ENCODE measurements around the gene DIP2C. TPM values are rescaled to one million over a fixed set of nuclear protein-coding genes. Genes with fewer than 3 reads are reported as not detected.

The DIP2C gene
- total and polyA plus RNA-seq, 7 experiments from 2014 or later: 1.1 to 8.7 (median 4.5) TPM

DNA sequence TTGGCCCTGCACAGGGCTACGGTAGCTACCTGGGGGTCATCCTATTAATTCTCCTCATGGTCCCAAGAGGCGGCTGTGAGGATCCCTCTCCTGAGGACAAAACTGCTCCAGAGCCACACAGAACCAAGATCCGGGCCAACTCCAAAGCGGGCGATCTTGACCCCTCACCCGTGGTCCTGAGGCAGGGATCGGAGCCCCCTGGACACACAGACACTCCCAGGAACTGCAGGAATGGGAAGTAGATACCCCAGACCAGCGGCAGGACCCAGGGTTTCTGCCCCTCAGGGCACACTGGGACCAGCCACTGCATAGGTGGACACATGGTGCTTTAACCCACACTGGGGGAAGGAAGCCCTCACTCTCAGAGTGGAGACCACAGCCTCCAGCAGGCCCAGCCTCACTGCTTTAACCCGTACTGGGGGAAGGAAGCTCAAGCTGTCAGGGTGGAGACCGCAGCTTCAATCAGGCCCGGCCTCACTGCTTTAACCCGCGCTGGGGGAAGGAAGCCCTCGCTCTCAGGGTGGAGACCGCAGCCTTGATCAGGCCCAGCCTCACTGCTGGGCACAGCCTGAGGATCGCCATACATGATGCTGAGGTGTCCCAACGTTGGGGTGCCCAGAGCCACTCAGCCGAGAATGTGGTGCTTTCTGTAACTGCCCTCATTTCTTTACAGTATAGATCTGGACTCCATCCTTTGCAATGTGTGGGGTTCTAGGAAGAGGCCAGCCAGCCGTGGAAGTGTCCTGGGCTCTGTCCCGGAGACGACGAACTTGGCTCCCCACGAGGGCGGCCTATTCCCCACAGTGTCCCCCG is 60.1 kb downstream of the DIP2C start:
- Histone ChIP-seq H3K9me3 (ENCODE audit: control insufficient read depth in 2 of 3, low read length in 3 of 3) (no peaks in the 10 kb centered on the region), H3K27ac (ENCODE audit: low read depth, low read length) (no peak overlapping the region), H3K36me3 (ENCODE audit: control insufficient read depth in 2 of 3, insufficient read depth in 3 of 3, low read length in 3 of 3) (no peaks in the 10 kb centered on the region), H3K4me1 (ENCODE audit: control insufficient read depth in 2 of 2, insufficient read depth in 2 of 2, low read length in 2 of 2) (no peaks in the 10 kb centered on the region), H3K4me3 (ENCODE audit: low read length) (no peak overlapping the region), H3K27me3 (ENCODE audit: control insufficient read depth in 2 of 2, insufficient read depth in 2 of 2, low read length in 2 of 2) (no peaks in the 10 kb centered on the region)
- no peaks in the 10 kb centered on the region for H3K36me3 Mint-ChIP-seq
- H3K9me3 Mint-ChIP-seq: peaks cover 0 to 2% (median 0%) of the 10 kb centered on the region in 11 donors
- H3K27ac Mint-ChIP-seq: no peak overlapping the region
- CTCF ChIA-PET: no interaction called here
- ATAC-seq: peak; percentile 39
- intact Hi-C loops (cut with micrococcal nuclease): no loop called here
- POLR2A ChIA-PET: interaction anchor here (0.7 kb wide), 1 partner anchor 470 kb away, joined by 3 read pairs; no protein-coding TSS in a partner anchor
- peaks cover 0 to 12% (median 4%) of the 10 kb centered on the region in 7 donors for H3K4me1 Mint-ChIP-seq
- H3K4me3 Mint-ChIP-seq: no peak overlapping the region
- peaks cover 9 to 34% (median 21%) of the 10 kb centered on the region in 5 donors for H3K27me3 Mint-ChIP-seq
- no peak for DNase-seq

DNA sequence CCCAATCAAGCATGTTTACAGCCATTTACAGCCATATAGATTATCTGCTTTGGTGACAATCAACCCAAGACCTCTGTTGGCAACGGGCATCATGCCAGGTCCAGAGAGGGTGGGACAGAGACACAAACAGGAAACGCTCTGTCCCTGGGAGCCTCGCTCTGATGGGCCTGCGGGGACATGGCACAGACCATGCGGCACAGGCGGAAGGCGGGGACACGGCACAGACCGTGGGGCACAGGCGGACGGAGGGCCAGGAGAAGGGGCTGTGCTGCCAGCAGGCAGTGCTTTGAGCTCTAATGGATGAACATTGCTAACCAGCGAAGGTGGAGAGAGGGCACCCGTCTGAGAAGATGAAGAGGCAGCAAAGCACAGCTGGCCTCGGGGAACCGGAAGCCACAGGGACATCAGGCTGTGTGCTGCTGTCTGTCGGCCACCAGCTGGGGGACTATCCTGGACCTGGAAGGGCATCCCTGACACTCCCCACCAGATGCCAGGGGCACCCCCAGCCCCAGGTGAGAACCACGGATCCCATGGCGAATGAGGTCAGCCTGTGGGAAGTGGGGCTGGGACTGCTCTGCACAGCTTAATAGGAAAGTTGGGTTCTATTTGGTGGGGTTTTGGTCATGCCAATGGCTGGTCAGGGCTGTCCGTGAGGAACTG is 61.0 kb downstream of the DIP2C start:
- no peak overlapping the region for H3K27ac ChIP-seq (ENCODE audit: low read depth, low read length)
- intact Hi-C loops (cut with micrococcal nuclease): no loop called here
- H3K36me3 ChIP-seq (ENCODE audit: control insufficient read depth in 2 of 3, insufficient read depth in 3 of 3, low read length in 3 of 3): no peaks in the 10 kb centered on the region
- H3K9me3 ChIP-seq (ENCODE audit: control insufficient read depth in 2 of 3, low read length in 3 of 3): no peaks in the 10 kb centered on the region
- DNase-seq: no peak
- H3K4me1 ChIP-seq (ENCODE audit: control insufficient read depth in 2 of 2, insufficient read depth in 2 of 2, low read length in 2 of 2): no peaks in the 10 kb centered on the region
- no peaks in the 10 kb centered on the region for H3K27me3 ChIP-seq (ENCODE audit: control insufficient read depth in 2 of 2, insufficient read depth in 2 of 2, low read length in 2 of 2)
- Mint-ChIP-seq H3K4me3 (no peak overlapping the region), H3K36me3 (no peaks in the 10 kb centered on the region), H3K9me3 (peaks cover 0 to 2% (median 0%) of the 10 kb centered on the region in 11 donors), H3K27me3 (peaks cover 5 to 27% (median 21%) of the 10 kb centered on the region in 5 donors), H3K4me1 (peaks cover 0 to 12% (median 4%) of the 10 kb centered on the region in 7 donors), H3K27ac (no peak overlapping the region)
- POLR2A ChIA-PET: interaction anchor here (0.7 kb wide), 1 partner anchor 469 kb away, joined by 3 read pairs; no protein-coding TSS in a partner anchor
- H3K4me3 ChIP-seq (ENCODE audit: low read length): no peak overlapping the region
- CTCF ChIA-PET: no interaction called here
- ATAC-seq: no peak

DNA sequence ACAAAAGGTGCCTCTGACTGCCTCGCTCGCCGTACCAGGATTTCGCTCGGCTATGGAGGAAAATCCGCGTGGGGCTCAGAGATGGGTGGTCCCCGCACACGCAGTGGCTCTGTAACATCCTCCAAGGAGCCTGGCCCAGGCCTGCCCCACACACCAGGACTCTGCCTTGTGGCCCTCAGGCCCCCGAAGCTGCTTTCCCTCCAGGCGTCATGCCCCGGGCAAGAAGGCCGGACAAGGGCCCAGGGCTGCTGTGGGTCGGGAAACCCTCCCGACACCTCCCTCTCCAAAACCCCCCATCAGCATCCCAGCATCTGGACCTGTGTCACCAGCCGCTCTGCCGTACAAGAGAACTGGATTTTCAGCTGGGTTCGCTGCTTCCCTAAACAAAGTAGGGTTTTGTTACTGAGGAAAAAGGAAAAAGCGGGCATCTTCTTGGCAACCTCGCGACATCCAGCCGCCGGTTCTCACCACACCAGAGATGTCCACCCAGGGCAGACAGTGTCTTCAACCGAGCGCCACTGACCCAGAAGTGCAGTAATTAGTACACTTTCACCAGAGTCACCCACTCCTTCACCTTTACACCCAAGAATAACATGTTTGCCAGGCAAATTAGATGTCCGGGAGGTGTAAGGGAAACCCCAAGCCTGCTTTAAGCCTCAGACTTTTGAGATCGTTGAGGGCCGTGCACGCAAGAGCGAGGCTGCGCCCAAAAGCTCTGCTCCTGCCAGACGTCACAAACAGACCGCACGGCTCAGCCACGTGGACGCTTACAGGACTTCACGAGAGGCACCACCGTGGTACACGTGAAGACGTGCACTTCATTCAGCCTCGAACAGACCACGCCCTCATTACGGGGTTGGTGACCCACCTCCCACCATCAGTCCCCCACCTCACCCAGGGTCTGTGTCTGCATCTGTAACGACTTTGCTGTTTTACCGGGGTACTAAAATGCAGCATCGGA is 62.2 kb downstream of the DIP2C start:
- DNase-seq (no peak), ATAC-seq (no peak)
- peaks cover 0 to 2% (median 0%) of the 10 kb centered on the region in 11 donors for H3K9me3 Mint-ChIP-seq
- CTCF ChIA-PET: interaction anchor here (0.5 kb wide), 1 partner anchor 202 kb away, joined by 3 read pairs; no protein-coding TSS in a partner anchor
- no peak overlapping the region for H3K4me3 Mint-ChIP-seq
- intact Hi-C loops (cut with micrococcal nuclease): no loop called here
- Histone ChIP-seq H3K27ac (ENCODE audit: low read depth, low read length) (no peak overlapping the region), H3K4me3 (ENCODE audit: low read length) (no peak overlapping the region), H3K36me3 (ENCODE audit: control insufficient read depth in 2 of 3, insufficient read depth in 3 of 3, low read length in 3 of 3) (no peaks in the 10 kb centered on the region), H3K9me3 (ENCODE audit: control insufficient read depth in 2 of 3, low read length in 3 of 3) (no peaks in the 10 kb centered on the region), H3K4me1 (ENCODE audit: control insufficient read depth in 2 of 2, insufficient read depth in 2 of 2, low read length in 2 of 2) (no peaks in the 10 kb centered on the region), H3K27me3 (ENCODE audit: control insufficient read depth in 2 of 2, insufficient read depth in 2 of 2, low read length in 2 of 2) (no peaks in the 10 kb centered on the region)
- H3K4me1 Mint-ChIP-seq: peaks cover 0 to 12% (median 4%) of the 10 kb centered on the region in 7 donors
- H3K27ac Mint-ChIP-seq: no peak overlapping the region
- no peaks in the 10 kb centered on the region for H3K36me3 Mint-ChIP-seq
- POLR2A ChIA-PET: no interaction called here
- H3K27me3 Mint-ChIP-seq: peaks cover 7 to 28% (median 28%) of the 10 kb centered on the region in 5 donors

DNA sequence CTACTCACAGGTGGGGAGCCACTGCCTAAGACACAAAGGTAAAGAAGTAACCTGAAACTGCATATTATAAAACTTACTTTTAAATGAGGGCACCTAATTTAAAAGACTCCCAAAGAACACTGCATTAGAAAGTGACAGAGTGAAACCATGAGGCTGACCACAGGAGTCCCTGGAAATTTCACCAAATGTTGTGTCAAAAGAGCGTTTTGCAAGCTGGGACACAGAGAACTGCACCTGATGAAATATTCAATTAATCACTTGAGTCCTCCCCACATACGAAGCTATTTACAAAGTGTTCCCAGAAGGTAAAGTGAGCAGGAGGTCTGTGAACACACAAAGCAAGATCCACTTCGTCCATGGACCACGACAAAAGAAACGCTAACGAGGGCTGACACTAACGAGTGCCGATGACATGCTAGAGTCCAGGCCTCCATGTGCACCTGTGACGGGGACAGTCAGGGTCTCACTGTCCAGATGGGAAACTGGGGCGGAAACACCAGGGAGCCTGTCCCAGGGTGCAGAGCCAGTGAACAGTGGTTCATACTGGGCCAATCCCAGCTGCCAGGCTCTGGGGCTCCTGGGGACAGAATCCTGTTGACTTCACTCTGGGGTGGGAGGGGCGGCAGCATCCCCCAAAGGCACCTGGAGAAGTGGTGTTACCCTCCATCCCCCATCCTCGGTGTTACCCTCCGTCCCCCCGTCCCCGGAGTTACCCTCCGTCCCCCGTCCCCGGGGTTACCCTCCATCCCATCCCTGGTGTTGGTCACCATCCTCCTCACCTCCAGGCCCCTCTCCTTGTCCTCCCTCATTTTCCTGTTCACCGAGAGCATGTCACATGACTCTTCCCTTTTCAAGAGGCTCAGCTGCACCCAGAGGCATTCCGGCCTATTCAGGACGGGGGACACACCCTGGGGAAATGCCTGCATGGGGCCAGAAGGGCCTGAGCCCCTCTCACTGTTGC is 63.4 kb downstream of the DIP2C start:
- peaks cover 14 to 35% (median 32%) of the 10 kb centered on the region in 5 donors for H3K27me3 Mint-ChIP-seq
- H3K36me3 ChIP-seq (ENCODE audit: control insufficient read depth in 2 of 3, insufficient read depth in 3 of 3, low read length in 3 of 3): no peaks in the 10 kb centered on the region
- H3K27ac ChIP-seq (ENCODE audit: low read depth, low read length): no peak overlapping the region
- intact Hi-C loops (cut with micrococcal nuclease): no loop called here
- no peaks in the 10 kb centered on the region for H3K27me3 ChIP-seq (ENCODE audit: control insufficient read depth in 2 of 2, insufficient read depth in 2 of 2, low read length in 2 of 2)
- H3K4me3 Mint-ChIP-seq: no peak overlapping the region
- H3K9me3 ChIP-seq (ENCODE audit: control insufficient read depth in 2 of 3, low read length in 3 of 3): no peaks in the 10 kb centered on the region
- CTCF ChIA-PET: no interaction called here
- H3K4me3 ChIP-seq (ENCODE audit: low read length): no peak overlapping the region
- peaks cover 0 to 12% (median 4%) of the 10 kb centered on the region in 7 donors for H3K4me1 Mint-ChIP-seq
- H3K27ac Mint-ChIP-seq: no peak overlapping the region
- ATAC-seq (peak; percentile 17), DNase-seq (no peak)
- H3K36me3 Mint-ChIP-seq: no peaks in the 10 kb centered on the region
- peaks cover 0 to 2% (median 0%) of the 10 kb centered on the region in 11 donors for H3K9me3 Mint-ChIP-seq
- POLR2A ChIA-PET: no interaction called here
- no peaks in the 10 kb centered on the region for H3K4me1 ChIP-seq (ENCODE audit: control insufficient read depth in 2 of 2, insufficient read depth in 2 of 2, low read length in 2 of 2)

DNA sequence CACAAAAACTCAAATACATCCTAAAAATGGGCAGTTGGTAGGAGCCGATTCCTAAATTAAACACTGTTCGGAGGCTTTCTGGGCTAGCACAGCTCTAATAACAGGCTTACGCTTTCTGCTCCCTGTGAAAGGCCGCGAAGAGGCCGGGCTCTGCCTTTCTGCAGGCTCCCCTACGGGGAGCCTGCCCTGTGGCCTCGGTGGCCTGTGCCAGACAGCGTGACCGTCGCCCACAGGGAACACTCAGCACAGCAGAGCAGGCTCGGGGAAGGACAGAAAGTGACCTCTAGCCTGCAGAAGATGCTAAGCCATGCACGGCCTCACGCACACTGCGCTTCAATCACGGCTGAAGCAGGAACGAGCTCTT is 64.2 kb downstream of the DIP2C start:
- ATAC-seq (no peak), DNase-seq (no peak)
- H3K36me3 Mint-ChIP-seq: no peaks in the 10 kb centered on the region
- H3K9me3 Mint-ChIP-seq: peaks cover 0 to 2% (median 0%) of the 10 kb centered on the region in 11 donors
- H3K4me1 Mint-ChIP-seq: peaks cover 0 to 11% (median 5%) of the 10 kb centered on the region in 7 donors
- Histone ChIP-seq H3K27ac (ENCODE audit: low read depth, low read length) (no peak overlapping the region), H3K4me3 (ENCODE audit: low read length) (no peak overlapping the region), H3K9me3 (ENCODE audit: control insufficient read depth in 2 of 3, low read length in 3 of 3) (no peaks in the 10 kb centered on the region), H3K4me1 (ENCODE audit: control insufficient read depth in 2 of 2, insufficient read depth in 2 of 2, low read length in 2 of 2) (no peaks in the 10 kb centered on the region), H3K36me3 (ENCODE audit: control insufficient read depth in 2 of 3, insufficient read depth in 3 of 3, low read length in 3 of 3) (no peaks in the 10 kb centered on the region), H3K27me3 (ENCODE audit: control insufficient read depth in 2 of 2, insufficient read depth in 2 of 2, low read length in 2 of 2) (no peaks in the 10 kb centered on the region)
- no peak overlapping the region for H3K27ac Mint-ChIP-seq
- H3K4me3 Mint-ChIP-seq: no peak overlapping the region
- POLR2A ChIA-PET: no interaction called here
- intact Hi-C loops (cut with micrococcal nuclease): no loop called here
- CTCF ChIA-PET: no interaction called here
- H3K27me3 Mint-ChIP-seq: peaks cover 14 to 35% (median 31%) of the 10 kb centered on the region in 5 donors
